CMK (cell line): ENCODE measurements around the gene KIFAP3.

Source experiments
- DNase-seq: peaks from one replicate; pipeline ENCODE4 v3.0.0-alpha.2; 2010; ENCODE audit warnings: low read depth

KIFAP3 gene

GRCh38 chr1:169985757-169986156, 88.7 kb downstream of the KIFAP3 start:
- no peak for DNase-seq

- no peak for DNase-seq
Observed at GRCh38 chr1:169974067-169974466, 100.4 kb downstream of the KIFAP3 start.

GRCh38 chr1:169970114-169970513, 104.4 kb downstream of the KIFAP3 start:
- no peak for DNase-seq

- DNase-seq, result no peak
Observed at GRCh38 chr1:169968174-169968573, 106.3 kb downstream of the KIFAP3 start.

GRCh38 chr1:169964206-169964605, 110.3 kb downstream of the KIFAP3 start:
- DNase-seq, result no peak

GRCh38 chr1:169959686-169960085, 114.8 kb downstream of the KIFAP3 start:
- DNase-seq, result no peak

- DNase-seq, result no peak
Observed at GRCh38 chr1:169958987-169959386, 115.5 kb downstream of the KIFAP3 start.

- no peak for DNase-seq
Observed at GRCh38 chr1:169957884-169958283, 116.6 kb downstream of the KIFAP3 start.

GRCh38 chr1:169951108-169951507, 123.4 kb downstream of the KIFAP3 start:
- no peak for DNase-seq

GRCh38 chr1:169949139-169949538, 125.4 kb downstream of the KIFAP3 start:
- DNase-seq, result no peak

- no peak for DNase-seq
Observed at GRCh38 chr1:169946206-169946605, 128.3 kb downstream of the KIFAP3 start.

GRCh38 chr1:169945181-169945580, 129.3 kb downstream of the KIFAP3 start:
- no peak for DNase-seq

- DNase-seq, result no peak
Observed at GRCh38 chr1:169944621-169945020, 129.9 kb downstream of the KIFAP3 start.

- no peak for DNase-seq
Observed at GRCh38 chr1:169943963-169944526, 130.4 kb downstream of the KIFAP3 start.

GRCh38 chr1:169941982-169942830, 132.3 kb downstream of the KIFAP3 start:
- DNase-seq, result no peak

- no peak for DNase-seq
Observed at GRCh38 chr1:169933984-169934725, 140.3 kb downstream of the KIFAP3 start.

GRCh38 chr1:169931795-169932231, 142.7 kb downstream of the KIFAP3 start:
- DNase-seq, result no peak

- no peak for DNase-seq
Observed at GRCh38 chr1:169929210-169929526, 145.3 kb downstream of the KIFAP3 start.

- peak; percentile 30 for DNase-seq
Observed at GRCh38 chr1:169928438-169929209, 145.9 kb downstream of the KIFAP3 start.

GRCh38 chr1:169925505-169926482, 148.7 kb downstream of the KIFAP3 start:
- DNase-seq, result no peak

GRCh38 chr1:169924829-169925228, 149.7 kb downstream of the KIFAP3 start:
- no peak for DNase-seq
